ENCODE measurements around the gene ENOX1. TPM values are rescaled to one million over a fixed set of nuclear protein-coding genes. Genes with fewer than 3 reads are reported as not detected.

Gene ENOX1
- total RNA-seq, 4 donors from 2014 or later, result 2.2 to 8.9 (median 6.2) TPM

- no peak for DNase-seq (ENCODE audit: low spot score)
- ATAC-seq (ENCODE audit: low FRiP score), result no peak
- no peak for TF ChIP-seq CTCF (IDR thresholded peaks at IDR 0.05)
Observed at GRCh38 chr13:43379738-43380137, 407.0 kb downstream of the ENOX1 start.

DNA sequence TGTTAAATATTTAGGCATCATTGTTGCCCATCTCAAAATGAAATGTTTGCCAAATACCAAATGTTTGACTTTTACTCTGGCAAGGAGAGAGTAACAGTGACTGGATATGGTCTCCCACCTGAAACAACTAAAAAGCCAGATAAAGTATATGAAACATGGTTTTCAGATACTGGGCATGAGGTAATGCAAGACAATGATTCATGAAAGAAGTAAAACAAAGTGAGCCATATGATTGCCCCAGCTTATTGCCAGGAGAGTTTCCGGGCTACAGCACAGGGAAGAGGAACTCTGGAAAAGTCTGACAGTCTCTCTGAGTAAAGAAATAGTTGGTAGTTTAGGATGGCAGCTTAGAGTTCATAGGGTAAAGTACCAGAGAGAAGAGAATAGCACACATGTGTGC lies 408.8 kb downstream of the ENOX1 start:
- ATAC-seq (ENCODE audit: low FRiP score), result peak; percentile 75
- no peak for DNase-seq (ENCODE audit: low spot score)
- TF ChIP-seq CTCF (IDR thresholded peaks at IDR 0.05), result no peak

DNA sequence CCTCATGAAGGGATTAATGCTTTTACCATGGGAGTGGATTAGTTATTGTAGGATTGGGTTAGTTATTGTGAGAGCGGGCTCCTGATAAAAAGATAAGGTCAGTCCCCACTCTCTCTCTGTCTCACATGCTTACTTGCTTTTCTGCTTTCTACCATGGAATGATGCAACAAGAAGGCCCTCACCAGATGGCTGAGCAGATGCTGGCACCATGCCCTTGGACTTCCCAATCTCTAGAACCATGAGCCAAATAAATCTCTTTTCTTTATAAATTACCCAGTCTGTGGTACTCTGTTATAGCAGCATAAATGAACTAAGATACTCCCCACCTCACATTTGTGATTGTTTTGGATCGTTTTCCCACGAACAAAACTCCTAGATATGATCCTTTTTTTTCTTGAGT lies 409.6 kb downstream of the ENOX1 start:
- no peak for TF ChIP-seq CTCF (IDR thresholded peaks at IDR 0.05)
- ATAC-seq (ENCODE audit: low FRiP score), result no peak
- DNase-seq (ENCODE audit: low spot score), result no peak

DNA sequence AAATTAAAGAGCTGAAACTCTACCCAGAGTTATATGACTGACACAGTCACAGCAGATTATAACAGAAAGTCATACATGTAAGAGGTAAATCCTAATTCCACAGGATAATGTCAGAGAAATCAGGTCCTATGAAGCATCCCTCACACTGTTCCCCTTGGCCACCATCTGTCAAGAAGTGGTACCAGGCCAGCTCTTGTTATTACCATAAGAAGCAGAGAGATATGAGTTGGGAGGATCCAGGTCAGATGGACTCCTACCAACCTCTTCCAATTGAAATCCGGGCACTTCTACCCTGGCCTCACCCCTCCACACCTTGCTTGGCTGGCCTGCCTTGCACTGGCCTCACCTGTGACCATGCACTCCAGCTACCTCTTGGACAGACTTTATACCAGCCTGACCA lies 410.2 kb downstream of the ENOX1 start:
- no peak for ATAC-seq (ENCODE audit: low FRiP score)
- no peak for TF ChIP-seq CTCF (IDR thresholded peaks at IDR 0.05)
- DNase-seq (ENCODE audit: low spot score), result no peak

DNA sequence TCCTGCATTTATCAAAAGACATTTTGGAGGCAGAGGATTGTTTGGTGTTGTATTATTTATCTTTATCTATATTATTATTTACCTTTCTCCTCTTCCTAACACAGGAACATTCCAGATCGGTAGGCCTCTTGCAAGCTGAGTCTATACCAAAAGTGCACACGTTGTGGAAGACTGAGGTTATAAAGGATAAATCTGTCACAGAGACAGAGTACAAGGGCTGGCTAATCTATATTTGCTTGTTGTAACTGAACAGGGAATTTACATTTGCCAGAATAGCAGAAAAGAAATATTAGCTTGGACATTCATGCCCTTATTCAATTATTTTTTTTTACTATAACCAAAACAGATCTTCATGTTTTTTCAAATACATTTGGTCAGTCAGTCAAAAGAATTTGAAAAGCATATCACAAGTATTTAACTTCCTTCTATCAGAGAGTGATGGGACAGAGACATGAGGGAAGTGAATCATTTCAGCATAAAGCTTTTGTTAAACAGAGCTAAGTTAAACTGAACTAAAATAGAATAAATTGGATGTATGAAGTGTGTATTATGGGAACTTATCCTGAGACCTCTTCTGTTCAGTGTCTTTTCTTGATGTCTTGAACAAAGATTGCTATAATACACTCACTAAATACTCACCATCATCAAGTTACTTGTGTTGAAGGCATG lies 410.8 kb downstream of the ENOX1 start:
- ATAC-seq (ENCODE audit: low FRiP score), result no peak
- DNase-seq (ENCODE audit: low spot score), result no peak
- TF ChIP-seq CTCF (IDR thresholded peaks at IDR 0.05), result no peak

DNA sequence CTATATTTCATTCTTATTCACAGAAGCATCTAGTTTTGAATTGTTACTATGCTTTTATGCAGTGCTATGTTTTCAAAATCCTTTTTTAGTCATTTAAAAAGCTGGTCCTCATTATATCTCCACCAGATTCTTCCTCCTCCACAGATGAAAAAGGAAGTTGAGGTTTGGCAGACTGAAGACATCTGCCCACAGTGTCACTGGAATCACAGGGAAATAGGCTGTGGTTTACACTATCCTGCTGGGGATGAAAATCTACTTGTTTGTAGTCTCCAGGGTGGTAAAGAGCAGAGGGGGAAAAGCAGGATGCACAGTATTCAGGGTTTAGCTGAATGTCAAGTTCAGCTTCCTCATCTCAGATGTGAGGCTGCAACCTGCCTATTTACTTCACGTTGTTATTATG lies 412.2 kb downstream of the ENOX1 start:
- no peak for ATAC-seq (ENCODE audit: low FRiP score)
- no peak for DNase-seq (ENCODE audit: low spot score)
- TF ChIP-seq CTCF (IDR thresholded peaks at IDR 0.05), result no peak

DNA sequence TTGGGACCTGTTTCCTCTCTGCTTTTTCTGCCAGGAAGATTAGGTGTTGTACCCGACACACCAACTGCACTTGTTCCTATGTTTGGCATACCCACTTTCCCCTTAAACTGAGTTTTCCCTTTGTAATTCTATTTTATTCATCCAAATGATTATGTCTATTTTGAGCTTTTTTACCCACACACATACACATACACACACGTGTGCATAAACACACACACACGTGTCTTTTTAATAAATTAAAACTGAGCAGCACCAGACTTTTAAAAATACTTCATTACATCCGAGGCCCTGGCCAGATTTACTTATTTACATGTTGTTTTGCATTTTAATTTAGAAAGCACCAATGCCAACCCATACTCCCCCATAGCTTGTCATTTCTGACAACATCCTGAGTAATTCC lies 413.4 kb downstream of the ENOX1 start:
- DNase-seq (ENCODE audit: low spot score) (no peak), ATAC-seq (ENCODE audit: low FRiP score) (no peak)
- no peak for TF ChIP-seq CTCF (IDR thresholded peaks at IDR 0.05)

Measured in omental fat pad (tissue), 4 donors.